HFFc6 (cell line): ENCODE data around the gene PARD3. TPM values are rescaled to one million over a fixed set of nuclear protein-coding genes. Genes with fewer than 3 reads are reported as not detected.

Experiments used
- DNase-seq: peaks from one replicate; pipeline ENCODE4 v3.0.0-alpha.2; 2018
- H3K27ac Mint-ChIP-seq: 2 replicates; pipeline ENCODE4 v1.8.0; 2020; ENCODE audit warnings: mild to moderate bottlenecking, mixed read lengths
- H3K27me3 Mint-ChIP-seq: 2 replicates; pipeline ENCODE4 v1.8.0; 2021; ENCODE audit warnings: mild to moderate bottlenecking, moderate library complexity, mixed read lengths; ENCODE audit not compliant: insufficient read depth
- H3K36me3 Mint-ChIP-seq: 2 replicates; pipeline ENCODE4 v1.8.0; 2021; ENCODE audit warnings: low read depth, mixed read lengths
- H3K4me1 Mint-ChIP-seq: 2 replicates; pipeline ENCODE4 v1.8.0; 2020; ENCODE audit warnings: low read depth, mixed read lengths
- H3K4me3 Mint-ChIP-seq: 2 replicates; pipeline ENCODE4 v1.8.0; 2020; ENCODE audit warnings: mild to moderate bottlenecking, moderate library complexity, mixed read lengths
- H3K9me3 Mint-ChIP-seq: 2 replicates; pipeline ENCODE4 v1.8.0; 2020; ENCODE audit warnings: mild to moderate bottlenecking, mixed read lengths
- CTCF ChIP-seq: fragments of 200-600 bp; sonication (generic); IDR thresholded peaks from 2 replicates; pipeline ENCODE4 v1.5.0; 2021; ENCODE audit warnings: antibody characterized with exemption, mild to moderate bottlenecking
- total RNA-seq, 6 experiments: library from RNA; stranded (reverse); fragmentation: NEBNext Ultra II Directional; extraction: Animal tissue kit (Norgen Biotek cat#: 25700); gene quantifications; 2 replicates in 1 of 6; 3 replicates in 5 of 6; pipeline ENCODE4 v1.2.3, GENCODE V29; 2021

PARD3 gene
- total RNA-seq, 6 experiments from 2014 or later, result 19.9 to 24.3 (median 23.1) TPM

- H3K27ac Mint-ChIP-seq, result no peak overlapping the region
- no peak for TF ChIP-seq CTCF
- no peak overlapping the region for H3K4me3 Mint-ChIP-seq
- no peaks in the 10 kb centered on the region for H3K36me3 Mint-ChIP-seq
- no peak for DNase-seq
- peaks cover 57% of the 10 kb centered on the region for H3K4me1 Mint-ChIP-seq
- no peaks in the 10 kb centered on the region for H3K27me3 Mint-ChIP-seq
- no peaks in the 10 kb centered on the region for H3K9me3 Mint-ChIP-seq
These were observed 236.6 kb downstream of the PARD3 start for GRCh38 chr10:34578468-34578867.

GRCh38 chr10:34576797-34577196 lies 238.3 kb downstream of the PARD3 start:
- no peak for TF ChIP-seq CTCF
- Mint-ChIP-seq H3K9me3 (no peaks in the 10 kb centered on the region), H3K4me3 (no peak overlapping the region), H3K27me3 (no peaks in the 10 kb centered on the region), H3K4me1 (peaks cover 41% of the 10 kb centered on the region), H3K27ac (no peak overlapping the region), H3K36me3 (no peaks in the 10 kb centered on the region)
- DNase-seq, result no peak

- no peak for DNase-seq
- Mint-ChIP-seq H3K9me3 (no peaks in the 10 kb centered on the region), H3K36me3 (no peaks in the 10 kb centered on the region), H3K27ac (no peak overlapping the region), H3K4me1 (peaks cover 35% of the 10 kb centered on the region), H3K27me3 (no peaks in the 10 kb centered on the region), H3K4me3 (no peak overlapping the region)
- TF ChIP-seq CTCF, result no peak
These were observed 239.2 kb downstream of the PARD3 start for GRCh38 chr10:34575882-34576281.

GRCh38 chr10:34574353-34574934 lies 240.7 kb downstream of the PARD3 start:
- DNase-seq, result no peak
- H3K27ac Mint-ChIP-seq, result no peak overlapping the region; the same call in 1 of the 2 replicates

GRCh38 chr10:34570887-34571286 lies 244.2 kb downstream of the PARD3 start:
- Mint-ChIP-seq H3K9me3 (no peaks in the 10 kb centered on the region), H3K4me3 (no peak overlapping the region), H3K4me1 (peaks cover 20% of the 10 kb centered on the region), H3K36me3 (no peaks in the 10 kb centered on the region), H3K27me3 (no peaks in the 10 kb centered on the region), H3K27ac (no peak overlapping the region)
- no peak for TF ChIP-seq CTCF
- no peak for DNase-seq

More at GRCh38 chr10:34574353-34574934, 240.7 kb downstream of the PARD3 start:
- no peaks in the 10 kb centered on the region for H3K36me3 Mint-ChIP-seq
- peaks cover 28% of the 10 kb centered on the region for H3K4me1 Mint-ChIP-seq
- no peaks in the 10 kb centered on the region for H3K9me3 Mint-ChIP-seq
- no peaks in the 10 kb centered on the region for H3K27me3 Mint-ChIP-seq
- no peak for TF ChIP-seq CTCF
- no peak overlapping the region for H3K4me3 Mint-ChIP-seq
